Brain microvascular endothelial cell (primary cell): ENCODE data around the gene SPOCK3.

Experiments used
- DNase-seq: peaks from one replicate; pipeline ENCODE4 v3.0.0-alpha.2; 2020
- H3K27ac ChIP-seq: fragments of 250-450 bp; sonication (Bioruptor Pico); 2 replicates; pipeline ENCODE4 v1.5.1; 2020; ENCODE audit warnings: mild to moderate bottlenecking, moderate library complexity
- H3K27me3 ChIP-seq: fragments of 250-450 bp; sonication (Bioruptor Pico); replicated peaks from 2 replicates; pipeline ENCODE4 v1.5.1; 2020; ENCODE audit warnings: mild to moderate bottlenecking
- H3K36me3 ChIP-seq: fragments of 250-450 bp; sonication (Bioruptor Pico); replicated peaks from 2 replicates; pipeline ENCODE4 v1.5.1; 2020; ENCODE audit warnings: mild to moderate bottlenecking
- H3K4me3 ChIP-seq: 2 replicates; pipeline ENCODE4 v1.5.1; 2011; ENCODE audit warnings: low read depth, mild to moderate bottlenecking, control low read depth, low read length, moderate library complexity
- in situ Hi-C: cut with HindIII; loops from 2 replicates; pipeline ENCODE4 v1.10.0; 2017; ENCODE audit warnings: low sequenced_read_pairs, low pct_ligation_motif_present
- TF ChIP-seq, protein P1 (sequence below): IDR thresholded peaks from 2 replicates; pipeline ENCODE4 v1.5.1; 2011; ENCODE audit warnings: low read depth, mild to moderate bottlenecking, moderate library complexity, low read length, control low read depth, inconsistent platforms; ENCODE audit errors: missing control alignments

Gene SPOCK3

DNA sequence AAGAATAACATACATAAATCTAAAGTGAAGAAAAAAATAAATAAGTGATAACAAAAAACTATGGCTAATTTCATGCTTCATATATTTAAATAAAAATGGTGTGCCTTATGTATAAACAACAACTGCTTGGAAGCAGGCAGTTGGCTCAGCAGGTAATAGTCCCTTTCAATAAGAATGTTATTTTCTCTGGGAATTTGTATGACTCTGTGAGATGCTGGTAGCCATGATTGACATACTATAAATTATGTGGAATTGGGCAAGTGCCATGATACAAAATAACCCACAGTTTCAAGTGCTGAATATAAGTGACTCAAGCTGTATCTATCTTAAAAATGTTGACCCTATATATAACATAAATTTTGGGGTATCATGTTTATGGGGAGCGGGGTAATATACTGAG is 546.5 kb downstream of the SPOCK3 start:
- Histone ChIP-seq H3K27me3 (no peaks in the 10 kb centered on the region), H3K4me3 (no peak overlapping the region), H3K27ac (no peak overlapping the region), H3K36me3 (no peaks in the 10 kb centered on the region)
- in situ Hi-C loops = no loop called here
- DNase-seq = no peak
- TF ChIP-seq, protein P1, sequence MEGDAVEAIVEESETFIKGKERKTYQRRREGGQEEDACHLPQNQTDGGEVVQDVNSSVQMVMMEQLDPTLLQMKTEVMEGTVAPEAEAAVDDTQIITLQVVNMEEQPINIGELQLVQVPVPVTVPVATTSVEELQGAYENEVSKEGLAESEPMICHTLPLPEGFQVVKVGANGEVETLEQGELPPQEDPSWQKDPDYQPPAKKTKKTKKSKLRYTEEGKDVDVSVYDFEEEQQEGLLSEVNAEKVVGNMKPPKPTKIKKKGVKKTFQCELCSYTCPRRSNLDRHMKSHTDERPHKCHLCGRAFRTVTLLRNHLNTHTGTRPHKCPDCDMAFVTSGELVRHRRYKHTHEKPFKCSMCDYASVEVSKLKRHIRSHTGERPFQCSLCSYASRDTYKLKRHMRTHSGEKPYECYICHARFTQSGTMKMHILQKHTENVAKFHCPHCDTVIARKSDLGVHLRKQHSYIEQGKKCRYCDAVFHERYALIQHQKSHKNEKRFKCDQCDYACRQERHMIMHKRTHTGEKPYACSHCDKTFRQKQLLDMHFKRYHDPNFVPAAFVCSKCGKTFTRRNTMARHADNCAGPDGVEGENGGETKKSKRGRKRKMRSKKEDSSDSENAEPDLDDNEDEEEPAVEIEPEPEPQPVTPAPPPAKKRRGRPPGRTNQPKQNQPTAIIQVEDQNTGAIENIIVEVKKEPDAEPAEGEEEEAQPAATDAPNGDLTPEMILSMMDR = no peak
